22Rv1 (cell line): ENCODE measurements around the gene UGT1A6.
"Not testable (repeated sequence)": the region's sequence is repeated elsewhere in the genome, so short reads cannot be mapped to it uniquely, and the experiment has no call there.

ENCODE experiments used
- H3K27ac ChIP-seq: fragments of 450-650 bp; 2 replicates; pipeline ENCODE4 v1.5.1; 2017
- CTCF ChIP-seq: fragments of 450-650 bp; IDR thresholded peaks from 2 replicates; pipeline ENCODE4 v1.5.1; 2017; ENCODE audit warnings: mild to moderate bottlenecking
- ZFX ChIP-seq: fragments of 450-650 bp; IDR thresholded peaks from 2 replicates; pipeline ENCODE4 v1.6.1; 2017; ENCODE audit warnings: antibody characterized with exemption, borderline replicate concordance

UGT1A6 gene

GRCh38 chr2:233708942-233709341 is 16.3 kb downstream of the UGT1A6 start:
- TF ChIP-seq ZFX, result no peak
- TF ChIP-seq CTCF, result no peak
- H3K27ac ChIP-seq, result no peak overlapping the region

- peak; percentile 96 for TF ChIP-seq CTCF
- no peak for TF ChIP-seq ZFX
- no peak overlapping the region for H3K27ac ChIP-seq
Measured at GRCh38 chr2:233711312-233712008, 18.8 kb downstream of the UGT1A6 start.

GRCh38 chr2:233712611-233713261 is 20.0 kb downstream of the UGT1A6 start, which contains the start of gene UGT1A5:
TSS of gene UGT1A5 (plus strand) at chr2:233712907. CDS start at chr2:233712992, 85 bp downstream.
- no peak within 1 kb of the TSS for H3K27ac ChIP-seq
- TF ChIP-seq CTCF (no peak), ZFX (no peak)

GRCh38 chr2:233713262-233713615 is 20.5 kb downstream of the UGT1A6 start:
- no peak for TF ChIP-seq CTCF
- TF ChIP-seq ZFX, result no peak
- no peak overlapping the region for H3K27ac ChIP-seq

GRCh38 chr2:233714121-233714520 is 21.4 kb downstream of the UGT1A6 start:
- TF ChIP-seq ZFX (no peak), CTCF (no peak)

GRCh38 chr2:233718552-233718951 is 25.9 kb downstream of the UGT1A6 start, which contains the start of gene UGT1A4:
TSS of gene UGT1A4 (plus strand) at chr2:233718736. CDS start at chr2:233718821, 85 bp downstream.
- no peak for TF ChIP-seq ZFX
- no peak for TF ChIP-seq CTCF
- no peak within 1 kb of the TSS for H3K27ac ChIP-seq

More at GRCh38 chr2:233714121-233714520, 21.4 kb downstream of the UGT1A6 start:
- no peak overlapping the region for H3K27ac ChIP-seq

GRCh38 chr2:233728723-233729301 is 36.1 kb downstream of the UGT1A6 start, which contains the start of gene UGT1A3:
TSS of gene UGT1A3 (plus strand) at chr2:233729042. CDS start at chr2:233729127, 85 bp downstream.
- H3K27ac ChIP-seq, result peak within 1 kb of the TSS; percentile 53
- TF ChIP-seq ZFX (no peak), CTCF (no peak)

- H3K27ac ChIP-seq, result not testable (repeated sequence)
Measured at GRCh38 chr2:233736868-233737653, 44.4 kb downstream of the UGT1A6 start.
